A549 treated with Mapracorat at 1 μM for 4 hours (cell line): ENCODE measurements around the gene DRD3. TPM values are rescaled to one million over a fixed set of nuclear protein-coding genes. Genes with fewer than 3 reads are reported as not detected.

ENCODE experiments used
- total RNA-seq: library from RNA; stranded (reverse); fragments of 200-300 nt; extraction: Qiagen RNA extraction; gene quantifications from 5 replicates; pipeline ENCODE4 v1.2.3, GENCODE V29; 2022

The DRD3 gene
- total RNA-seq: not detected in 5 replicates

GRCh38 chr3:114178770-114179368 lies at the start of gene DRD3:
DRD3 (minus strand) TSS chr3:114179052; CDS start chr3:114171992, 7,060 bp downstream.

Other genes starting within 250 kb of the DRD3 start
- gene ZDHHC23, start 231.0 kb downstream of the DRD3 start, total RNA-seq: 3.0 to 3.9 TPM (median 3.5 TPM) in 5 replicates
- 1.5 to 2.1 TPM (median 1.5 TPM) in 5 replicates for gene CCDC191, start 122.5 kb downstream of the DRD3 start, total RNA-seq
- gene QTRT2, start 122.3 kb downstream of the DRD3 start, total RNA-seq: 20.8 to 25.1 TPM (median 23.2 TPM) in 5 replicates
- gene ZNF80, start 58.5 kb upstream of the DRD3 start, total RNA-seq: not detected in 5 replicates
- gene TIGIT, start 115.0 kb upstream of the DRD3 start, total RNA-seq: not detected in 5 replicates